Measurements from ENCODE around the gene COBL. TPM values are rescaled to one million over a fixed set of nuclear protein-coding genes. Genes with fewer than 3 reads are reported as not detected.

COBL gene
- total RNA-seq, 1 donor from 2014 or later, result 0.11 TPM

GRCh38 chr7:51222916-51223315, 93.7 kb downstream of the COBL start:
- no peak overlapping the region for H3K27ac ChIP-seq
- intact Hi-C loops (cut with DNase I), result no loop called here
- no peak for TF ChIP-seq CTCF (IDR thresholded peaks at IDR 0.05)
- H3K4me3 ChIP-seq, result no peak overlapping the region
- H3K27me3 ChIP-seq, result no peaks in the 10 kb centered on the region
- H3K36me3 ChIP-seq, result no peaks in the 10 kb centered on the region
- no peak for DNase-seq (ENCODE audit: low spot score in 2 of 2)
- no peaks in the 10 kb centered on the region for H3K4me1 ChIP-seq
- H3K9me3 ChIP-seq, result no peaks in the 10 kb centered on the region

- intact Hi-C loops (cut with DNase I), result no loop called here
- H3K9me3 ChIP-seq, result no peaks in the 10 kb centered on the region
- no peak for DNase-seq (ENCODE audit: low spot score in 2 of 2)
- no peaks in the 10 kb centered on the region for H3K4me1 ChIP-seq
- no peaks in the 10 kb centered on the region for H3K27me3 ChIP-seq
- H3K27ac ChIP-seq, result no peak overlapping the region
- TF ChIP-seq CTCF (IDR thresholded peaks at IDR 0.05), result no peak
- H3K36me3 ChIP-seq, result no peaks in the 10 kb centered on the region
- H3K4me3 ChIP-seq, result no peak overlapping the region
Measured at GRCh38 chr7:51220226-51220625, 96.4 kb downstream of the COBL start.

GRCh38 chr7:51219261-51219988, 97.2 kb downstream of the COBL start:
- Histone ChIP-seq H3K9me3 (no peaks in the 10 kb centered on the region), H3K4me1 (no peaks in the 10 kb centered on the region), H3K27me3 (no peaks in the 10 kb centered on the region), H3K4me3 (no peak overlapping the region), H3K36me3 (no peaks in the 10 kb centered on the region), H3K27ac (no peak overlapping the region)
- DNase-seq (ENCODE audit: low spot score in 2 of 2), result no peak
- TF ChIP-seq CTCF (IDR thresholded peaks at IDR 0.05), result no peak
- intact Hi-C loops (cut with DNase I), result no loop called here

- no peak for TF ChIP-seq CTCF (IDR thresholded peaks at IDR 0.05)
- no peaks in the 10 kb centered on the region for H3K27me3 ChIP-seq
- no peak for DNase-seq (ENCODE audit: low spot score in 2 of 2)
- intact Hi-C loops (cut with DNase I), result no loop called here
- no peak overlapping the region for H3K27ac ChIP-seq
- H3K4me3 ChIP-seq, result no peak overlapping the region
- H3K9me3 ChIP-seq, result no peaks in the 10 kb centered on the region
- H3K4me1 ChIP-seq, result no peaks in the 10 kb centered on the region
- H3K36me3 ChIP-seq, result no peaks in the 10 kb centered on the region
Measured at GRCh38 chr7:51217804-51218203, 98.8 kb downstream of the COBL start.

- Histone ChIP-seq H3K36me3 (no peaks in the 10 kb centered on the region), H3K4me3 (no peak overlapping the region)
- TF ChIP-seq CTCF (IDR thresholded peaks at IDR 0.05), result no peak
Measured at GRCh38 chr7:51214098-51214497, 102.5 kb downstream of the COBL start.

GRCh38 chr7:51213618-51214017, 103.0 kb downstream of the COBL start:
- TF ChIP-seq CTCF (IDR thresholded peaks at IDR 0.05), result no peak
- intact Hi-C loops (cut with DNase I), result no loop called here
- no peak for DNase-seq (ENCODE audit: low spot score in 2 of 2)
- Histone ChIP-seq H3K27ac (no peak overlapping the region), H3K9me3 (no peaks in the 10 kb centered on the region), H3K36me3 (no peaks in the 10 kb centered on the region), H3K27me3 (no peaks in the 10 kb centered on the region), H3K4me3 (no peak overlapping the region), H3K4me1 (no peaks in the 10 kb centered on the region)

More at GRCh38 chr7:51214098-51214497, 102.5 kb downstream of the COBL start:
- H3K27ac ChIP-seq, result no peak overlapping the region
- H3K27me3 ChIP-seq, result no peaks in the 10 kb centered on the region
- DNase-seq (ENCODE audit: low spot score in 2 of 2), result no peak
- intact Hi-C loops (cut with DNase I), result no loop called here
- no peaks in the 10 kb centered on the region for H3K4me1 ChIP-seq
- H3K9me3 ChIP-seq, result no peaks in the 10 kb centered on the region

Measured in ascending aorta (tissue), 2 donors.